Ramos (cell line): ENCODE results near the gene OR5AR1.
"Not testable (repeated sequence)": the region's sequence is repeated elsewhere in the genome, so short reads cannot be mapped to it uniquely, and the experiment has no call there.

Experiments used
- in situ Hi-C: fragments of 300-500 bp; cut with MboI; formaldehyde crosslinking; loops from one replicate; pipeline ENCODE4 v1.14.3; 2022; ENCODE audit warnings: low sequenced_read_pairs; ENCODE audit not compliant: unreplicated experiment

The OR5AR1 gene

GRCh38 chr11:56663386-56663785, at the start of gene OR5AR1:
Gene OR5AR1, plus strand, starts transcription at chr11:56663686. Its CDS starts 0 bp downstream, at chr11:56663686.
- in situ Hi-C loops = no loop called here

GRCh38 chr11:56624661-56625110, 38.8 kb upstream of the OR5AR1 start:
- in situ Hi-C loops = loop anchor here (25.0 kb wide), 1 partner anchor 87 kb away; the partner anchor contains the start of gene OR5M11

- in situ Hi-C loops = loop anchor here (25.0 kb wide), 1 partner anchor 89 kb away; the partner anchor contains the start of gene OR5M11
These were observed 37.5 kb upstream of the OR5AR1 start for GRCh38 chr11:56625946-56626345.

GRCh38 chr11:56632329-56632728, 31.2 kb upstream of the OR5AR1 start:
- in situ Hi-C loops = loop anchor here (25.0 kb wide), 1 partner anchor 95 kb away; the partner anchor contains the start of gene OR5M11

- in situ Hi-C loops = loop anchor here (25.0 kb wide), 1 partner anchor 100 kb away; the partner anchor contains the start of gene OR5M11
These were observed 26.6 kb upstream of the OR5AR1 start for GRCh38 chr11:56636861-56637260.

- in situ Hi-C loops = loop anchor here (25.0 kb wide), 1 partner anchor 100 kb away; the partner anchor contains the start of gene OR5M11
These were observed 26.0 kb upstream of the OR5AR1 start for GRCh38 chr11:56637500-56637899.

GRCh38 chr11:56642339-56642738, 21.1 kb upstream of the OR5AR1 start, which contains the start of gene OR5AP2:
Gene OR5AP2, minus strand, starts transcription at chr11:56642439. Its CDS starts 0 bp downstream, at chr11:56642439.
- in situ Hi-C loops = loop anchor here (25.0 kb wide), 1 partner anchor 105 kb away; the partner anchor contains the start of gene OR5M11

GRCh38 chr11:56659755-56660154, 3.7 kb upstream of the OR5AR1 start:
- in situ Hi-C loops = no loop called here

GRCh38 chr11:56670984-56671383, 7.5 kb downstream of the OR5AR1 start:
- in situ Hi-C loops = no loop called here

GRCh38 chr11:56688554-56689100, 25.1 kb downstream of the OR5AR1 start:
- in situ Hi-C loops = no loop called here

GRCh38 chr11:56691179-56691578, 27.7 kb downstream of the OR5AR1 start:
- in situ Hi-C loops = not testable (repeated sequence)

GRCh38 chr11:56693428-56693827, 29.9 kb downstream of the OR5AR1 start:
- in situ Hi-C loops = no loop called here

- in situ Hi-C loops = no loop called here
These were observed 35.3 kb downstream of the OR5AR1 start, which contains the start of gene OR9G1 for GRCh38 chr11:56698795-56699194. Gene OR9G1, plus strand, starts transcription at chr11:56699095. Its CDS starts 1,293 bp downstream, at chr11:56700388.

- in situ Hi-C loops = no loop called here
These were observed 36.9 kb downstream of the OR5AR1 start for GRCh38 chr11:56700242-56700913.

GRCh38 chr11:56700914-56701485, 37.5 kb downstream of the OR5AR1 start:
- in situ Hi-C loops = no loop called here

GRCh38 chr11:56705784-56706396, 42.4 kb downstream of the OR5AR1 start:
- in situ Hi-C loops = no loop called here

GRCh38 chr11:56706486-56706885, 43.0 kb downstream of the OR5AR1 start:
- in situ Hi-C loops = no loop called here

- in situ Hi-C loops = no loop called here
These were observed 50.7 kb downstream of the OR5AR1 start for GRCh38 chr11:56714206-56714605.
